PC-3 (cell line): ENCODE measurements around the gene SRGAP3.

Experiments
- CTCF ChIP-seq: fragments of 300-600 bp; sonication (generic); conservative IDR thresholded peaks from 2 replicates; pipeline ENCODE4 v1.5.1; 2017; ENCODE audit warnings: antibody characterized with exemption, low read depth, mild to moderate bottlenecking, low read length
- EZH2 ChIP-seq: fragments of 300-600 bp; sonication (generic); IDR thresholded peaks from one replicate; pipeline ENCODE4 v1.6.1; 2017; ENCODE audit warnings: antibody characterized with exemption, mild to moderate bottlenecking, low read length; ENCODE audit not compliant: unreplicated experiment
- EZH2phosphoT487 ChIP-seq: fragments of 300-600 bp; sonication (generic); IDR thresholded peaks from 2 replicates; pipeline ENCODE4 v1.6.1; 2018; ENCODE audit warnings: mild to moderate bottlenecking, antibody characterized with exemption, low read length, borderline replicate concordance

- TF ChIP-seq CTCF (no peak), EZH2 (no peak), EZH2phosphoT487 (no peak)
Measured at GRCh38 chr3:9175421-9175820, 74.0 kb downstream of the SRGAP3 start.
